Heart right ventricle (tissue), 16 donors: ENCODE measurements around the gene BCL2. TPM values are rescaled to one million over a fixed set of nuclear protein-coding genes. Genes with fewer than 3 reads are reported as not detected.
"Not testable (repeated sequence)": the region's sequence is repeated elsewhere in the genome, so short reads cannot be mapped to it uniquely, and the experiment has no call there.

Experiments used
- ATAC-seq, 8 donors: fragments of 200-7000 bp; cut with Tn5 transposase; one replicate each; pipeline ENCODE4 v1.9.1; 2020; ENCODE audit warnings: mild to moderate bottlenecking in 8 of 8, moderate library complexity in 8 of 8, moderate number of reproducible peaks in 1 of 8
- DNase-seq, 2 donors: peaks; one replicate each; pipeline ENCODE4 v3.0.0-alpha.2; 2020
- H3K27ac ChIP-seq, 10 donors: fragments of 200-600 bp; sonication (generic) in 2 of 10; one replicate each; pipeline versions ENCODE4 v1.5.0 to v1.8.0; 2020 to 2022; ENCODE audit warnings: mild to moderate bottlenecking in 3 of 10
- H3K27me3 ChIP-seq, 7 donors: fragments of 200-600 bp; one replicate each; pipeline ENCODE4 v1.8.0; 2021 to 2022; ENCODE audit warnings: mild to moderate bottlenecking in 2 of 7
- H3K36me3 ChIP-seq, 9 donors: fragments of 200-600 bp; sonication (generic) in 1 of 9; one replicate each; pipeline versions ENCODE4 v1.5.0 to v1.8.0; 2020 to 2022; ENCODE audit warnings: mild to moderate bottlenecking in 2 of 9
- H3K4me1 ChIP-seq, 9 donors: fragments of 200-600 bp; sonication (generic) in 1 of 9; one replicate each; pipeline versions ENCODE4 v1.5.0 to v1.8.0; 2020 to 2022; ENCODE audit warnings: mild to moderate bottlenecking in 4 of 9
- H3K4me3 ChIP-seq, 10 donors: fragments of 200-600 bp; sonication (generic) in 2 of 10; one replicate each; pipeline versions ENCODE4 v1.5.0 to v1.8.0; 2020 to 2022; ENCODE audit warnings: mild to moderate bottlenecking in 7 of 10, moderate library complexity in 2 of 10
- H3K9me3 ChIP-seq, 11 donors: fragments of 200-600 bp in 10 of 11; sonication (generic) in 2 of 11; one replicate each; pipeline versions ENCODE4 v1.5.0 to v1.8.0; 2013 to 2022; ENCODE audit warnings: mild to moderate bottlenecking in 2 of 11, control low read depth in 1 of 11, moderate library complexity in 1 of 11
- WGBS, 2 donors: extraction: QIAGEN DNeasy Blood & Tissue Kit; methylation state at CpG; one replicate each; pipeline ENCODE4 v1.1.7; 2013; ENCODE audit warnings: inconsistent platforms in 1 of 2; 5-methylcytosine and 5-hydroxymethylcytosine counted together
- intact Hi-C, 10 donors: fragments of 100-400 bp; cut with DNase I; formaldehyde crosslinking; loops; one replicate each; pipeline versions ENCODE4 v1.11.1 to v1.14.2; 2022
- polyA plus RNA-seq, 2 donors: library from polyadenylated mRNA; stranded (reverse); fragments of 200-250 nt; gene quantifications; one replicate each; pipeline ENCODE4 v1.2.3, GENCODE V29; 2013
- total RNA-seq, 10 donors: library from RNA; stranded (reverse); fragmentation: NEBNext Ultra II Directional in 3 of 10; extraction: Animal tissue kit (Norgen Biotek cat#: 25700) in 3 of 10; gene quantifications; one replicate each; pipeline versions ENCODE4 v1.2.1 to v1.2.4, GENCODE V29; 2021 to 2023
- TF ChIP-seq, protein P1 (sequence below), 9 donors: fragments of 200-600 bp; sonication (generic) in 2 of 9; IDR thresholded peaks; one replicate each; pipeline versions ENCODE4 v1.5.0 to v1.8.0; 2021 to 2022; ENCODE audit warnings: antibody characterized with exemption in 9 of 9, mild to moderate bottlenecking in 5 of 9, moderate library complexity in 1 of 9
- donor health status: Arrhythmogenic right ventricular cardiomyopathy.
- donor health status: ischemic (EF 13 %, LVEDD 7.1; RV severe dilation, severe dysfunction).
- donor health status: healthy with polysubstance abuse.
- donor health status: DM: no; HTN: yes; CAD: no.
- donor health status: DM: no; HTN: no; CAD: no.
- donor health status: ischemic (EF 25% LVEDD 6.9; RV normal size, moderate dysfunction).
- donor health status: ischemic (EF 25% LVEDD 5.7; RV mildly dilated, moderate dysfunction).
- donor health status: healthy.
- donor health status: DM: yes; HTN: yes; CAD: no.
- donor health status: Ischemic cardiomyopathy.
- donor health status: ischemic (EF 35%, LVEDD 5.7; RV mildly dilated, moderate dysfunction).
- donor health status: nonischemic (EF 11% LVEDD 7.7; RV severe dilation, severe dysfunction).
- donor health status: DM: yes; HTN: yes; CAD: no.
- donor health status: PGD.
- donor health status: ischemic (EF 29% LVEDD 5.4; RV normal size, mild dysfunction).
- donor health status: nonischemic (EF 23%, LVEDD 6.1; RV moderate dilation, normal function).

BCL2 gene
- total and polyA plus RNA-seq, 12 donors = 1.5 to 23.1 (median 9.6) TPM

- Histone ChIP-seq H3K4me3 (no peak overlapping the region), H3K9me3 (peaks cover 0 to 2% (median 0%) of the 10 kb centered on the region in 11 donors), H3K27me3 (no peaks in the 10 kb centered on the region), H3K27ac (no peak overlapping the region), H3K4me1 (peaks cover 0 to 30% (median 19%) of the 10 kb centered on the region in 9 donors), H3K36me3 (no peaks in the 10 kb centered on the region)
- 76 to 82% methylated on average over 13 of the region's 13 CpGs for WGBS, 2 donors
- DNase-seq (no peak), ATAC-seq (no peak)
- TF ChIP-seq, protein P1, sequence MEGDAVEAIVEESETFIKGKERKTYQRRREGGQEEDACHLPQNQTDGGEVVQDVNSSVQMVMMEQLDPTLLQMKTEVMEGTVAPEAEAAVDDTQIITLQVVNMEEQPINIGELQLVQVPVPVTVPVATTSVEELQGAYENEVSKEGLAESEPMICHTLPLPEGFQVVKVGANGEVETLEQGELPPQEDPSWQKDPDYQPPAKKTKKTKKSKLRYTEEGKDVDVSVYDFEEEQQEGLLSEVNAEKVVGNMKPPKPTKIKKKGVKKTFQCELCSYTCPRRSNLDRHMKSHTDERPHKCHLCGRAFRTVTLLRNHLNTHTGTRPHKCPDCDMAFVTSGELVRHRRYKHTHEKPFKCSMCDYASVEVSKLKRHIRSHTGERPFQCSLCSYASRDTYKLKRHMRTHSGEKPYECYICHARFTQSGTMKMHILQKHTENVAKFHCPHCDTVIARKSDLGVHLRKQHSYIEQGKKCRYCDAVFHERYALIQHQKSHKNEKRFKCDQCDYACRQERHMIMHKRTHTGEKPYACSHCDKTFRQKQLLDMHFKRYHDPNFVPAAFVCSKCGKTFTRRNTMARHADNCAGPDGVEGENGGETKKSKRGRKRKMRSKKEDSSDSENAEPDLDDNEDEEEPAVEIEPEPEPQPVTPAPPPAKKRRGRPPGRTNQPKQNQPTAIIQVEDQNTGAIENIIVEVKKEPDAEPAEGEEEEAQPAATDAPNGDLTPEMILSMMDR (IDR thresholded peaks at IDR 0.05) = no peak
- intact Hi-C loops = loop anchor here in 1 of 10 donors (10.0 kb wide), 1 partner anchor 58 kb away; no protein-coding TSS in a partner anchor
These were observed 113.0 kb downstream of the BCL2 start for GRCh38 chr18:63206433-63207142.

DNA sequence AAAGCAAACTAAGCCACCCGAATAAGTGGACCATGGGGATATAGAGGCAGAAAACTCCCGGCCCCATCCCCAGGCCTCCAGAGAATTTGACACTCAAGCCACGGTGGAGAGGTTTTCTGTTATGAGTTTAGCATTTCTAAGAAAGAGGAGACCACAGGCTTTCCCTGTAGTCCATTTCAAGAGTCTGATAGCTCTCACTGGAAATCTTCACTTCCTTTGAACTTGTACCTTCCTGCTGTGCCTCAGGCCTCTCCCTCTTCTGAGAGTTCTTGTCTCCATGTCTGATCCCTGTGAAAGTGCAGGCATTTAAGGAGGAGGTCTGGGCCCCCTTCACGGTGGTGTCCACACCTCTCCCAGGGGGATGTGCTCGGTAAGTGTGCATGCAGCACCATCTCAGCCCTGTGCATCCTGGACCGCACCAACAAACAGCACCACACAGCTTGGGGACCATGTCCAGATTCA is 113.7 kb downstream of the BCL2 start:
- Histone ChIP-seq H3K27me3 (no peaks in the 10 kb centered on the region), H3K27ac (no peak overlapping the region), H3K9me3 (peaks cover 0 to 5% (median 0%) of the 10 kb centered on the region in 11 donors), H3K4me1 (peaks cover 0 to 30% (median 19%) of the 10 kb centered on the region in 9 donors), H3K4me3 (no peak overlapping the region), H3K36me3 (no peaks in the 10 kb centered on the region)
- WGBS, 2 donors = 71 to 73% methylated on average over 6 of the region's 6 CpGs
- intact Hi-C loops = loop anchor here in 1 of 10 donors (10.0 kb wide), 1 partner anchor 59 kb away; no protein-coding TSS in a partner anchor
- no peak for ATAC-seq
- TF ChIP-seq, protein P1 (IDR thresholded peaks at IDR 0.05) = no peak
- DNase-seq = no peak

DNA sequence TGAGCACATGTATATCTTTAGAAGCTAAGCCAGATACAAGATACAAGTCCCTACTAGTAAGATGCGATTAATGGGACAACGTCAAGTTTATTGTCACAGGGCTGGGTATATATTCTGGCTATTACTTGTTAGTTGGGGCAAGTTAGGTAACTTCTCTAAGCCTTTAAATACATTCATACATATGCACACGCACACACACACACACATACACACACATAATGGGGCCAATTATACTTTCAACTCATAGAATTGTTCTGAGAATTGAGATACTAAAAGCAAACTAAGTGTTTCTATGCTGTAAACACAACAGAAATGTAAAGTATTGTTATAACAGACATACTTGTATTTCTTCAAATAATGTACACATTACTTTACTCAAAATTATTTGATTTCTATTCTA is 116.1 kb downstream of the BCL2 start:
- DNase-seq (no peak), ATAC-seq (no peak)
- 97 to 99% methylated on average over 3 of the region's 3 CpGs for WGBS, 2 donors
- Histone ChIP-seq H3K4me1 (peaks cover 0 to 37% (median 23%) of the 10 kb centered on the region in 9 donors), H3K27ac (no peak overlapping the region), H3K4me3 (no peak overlapping the region), H3K9me3 (peaks cover 0 to 5% (median 0%) of the 10 kb centered on the region in 11 donors), H3K36me3 (no peaks in the 10 kb centered on the region), H3K27me3 (no peaks in the 10 kb centered on the region)
- TF ChIP-seq, protein P1 (IDR thresholded peaks at IDR 0.05) = no peak
- intact Hi-C loops = loop anchor here in 1 of 10 donors (10.0 kb wide), 1 partner anchor 61 kb away; no protein-coding TSS in a partner anchor

DNA sequence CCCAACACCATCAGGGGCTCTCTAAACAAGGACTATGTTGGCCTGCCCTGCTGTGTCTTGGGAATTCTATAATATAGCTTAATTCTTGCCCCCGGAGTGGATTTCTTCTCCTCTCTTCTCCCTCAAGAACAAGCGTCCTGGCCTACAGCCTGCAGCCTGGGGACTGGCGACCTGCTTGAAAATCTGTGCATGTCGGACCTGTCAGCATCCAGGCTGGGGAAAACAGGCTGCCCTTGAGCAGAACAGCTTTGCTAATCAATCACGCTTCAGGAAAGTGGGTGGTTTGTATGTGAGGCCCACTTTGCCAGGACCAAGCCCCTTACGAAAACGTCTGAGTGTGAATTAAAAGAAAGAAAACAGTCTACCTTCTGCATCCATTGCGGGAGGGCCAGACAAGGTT is 116.7 kb downstream of the BCL2 start:
- intact Hi-C loops = loop anchor here in 1 of 10 donors (10.0 kb wide), 1 partner anchor 62 kb away; no protein-coding TSS in a partner anchor
- H3K4me1 ChIP-seq = peaks cover 0 to 32% (median 19%) of the 10 kb centered on the region in 9 donors
- WGBS, 2 donors = 88 to 90% methylated on average over 8 of the region's 8 CpGs
- H3K36me3 ChIP-seq = no peaks in the 10 kb centered on the region
- no peak overlapping the region for H3K27ac ChIP-seq
- no peak for ATAC-seq
- DNase-seq = no peak
- no peak overlapping the region for H3K4me3 ChIP-seq
- no peaks in the 10 kb centered on the region for H3K27me3 ChIP-seq
- H3K9me3 ChIP-seq = peaks cover 0 to 5% (median 0%) of the 10 kb centered on the region in 11 donors
- TF ChIP-seq, protein P1 (IDR thresholded peaks at IDR 0.05) = no peak

DNA sequence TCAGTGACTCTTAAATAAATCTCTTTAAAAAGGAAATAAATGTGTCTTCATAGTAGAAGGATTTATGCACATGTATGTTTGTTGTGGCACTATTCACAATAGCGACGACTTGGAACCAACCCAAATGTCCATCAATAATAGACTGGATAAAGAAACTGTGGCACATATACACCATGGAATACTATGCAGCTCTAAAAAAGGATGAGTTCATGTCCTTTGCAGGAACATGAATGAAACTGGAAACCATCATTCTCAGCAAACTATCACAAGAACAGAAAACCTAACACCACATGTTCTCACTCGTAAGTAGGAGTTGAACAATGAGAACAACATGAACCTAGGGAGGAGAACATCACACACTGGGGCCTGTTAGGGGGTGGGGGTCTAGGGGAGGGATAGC is 118.1 kb downstream of the BCL2 start:
- H3K36me3 ChIP-seq, H3K27me3 ChIP-seq, H3K4me3 ChIP-seq, H3K9me3 ChIP-seq, ATAC-seq, H3K27ac ChIP-seq, DNase-seq: not testable (repeated sequence)
- WGBS, 2 donors = 95 to 96% methylated on average over 3 of the region's 3 CpGs
- peaks cover 0 to 29% (median 10%) of the 10 kb centered on the region in 9 donors for H3K4me1 ChIP-seq
- intact Hi-C loops = loop anchor here in 1 of 10 donors (10.0 kb wide), 1 partner anchor 63 kb away; no protein-coding TSS in a partner anchor
